HEK293 (cell line): ENCODE data around the gene TNS3.

Source experiments
- CTCF ChIP-seq: fragments of 450-650 bp; formaldehyde crosslinking; IDR thresholded peaks from 2 replicates; pipeline ENCODE4 v1.5.1; 2016; ENCODE audit warnings: missing biosample characterization, missing genetic modification characterization
- MYNN ChIP-seq: fragments of 450-650 bp; formaldehyde crosslinking; IDR thresholded peaks from 2 replicates; pipeline ENCODE4 v1.5.1; 2016; ENCODE audit warnings: missing biosample characterization, missing genetic modification characterization, borderline replicate concordance
- REST ChIP-seq: fragments of 450-650 bp; formaldehyde crosslinking; IDR thresholded peaks from 2 replicates; pipeline ENCODE4 v1.5.1; 2016; ENCODE audit warnings: missing biosample characterization, missing genetic modification characterization
- YY1 ChIP-seq: fragments of 450-650 bp; formaldehyde crosslinking; IDR thresholded peaks from 2 replicates; pipeline ENCODE4 v1.5.1; 2018; ENCODE audit warnings: missing biosample characterization, missing genetic modification characterization
- ZNF146 ChIP-seq: fragments of 450-650 bp; formaldehyde crosslinking; IDR thresholded peaks from 2 replicates; pipeline ENCODE4 v1.5.1; 2016; ENCODE audit warnings: missing biosample characterization, missing genetic modification characterization
- ZNF24 ChIP-seq: fragments of 450-650 bp; formaldehyde crosslinking; IDR thresholded peaks from 2 replicates; pipeline ENCODE4 v1.5.1; 2016; ENCODE audit warnings: missing biosample characterization, missing genetic modification characterization
- ZNF843 ChIP-seq: fragments of 450-650 bp; formaldehyde crosslinking; IDR thresholded peaks from 2 replicates; pipeline ENCODE4 v1.5.1; 2016; ENCODE audit warnings: missing biosample characterization, missing genetic modification characterization

- TF ChIP-seq ZNF146 (tag by site-specific recombination) (no peak), YY1 (no peak), ZNF24 (tag by site-specific recombination) (no peak), CTCF (tag by site-specific recombination) (no peak), ZNF843 (tag by site-specific recombination) (no peak), REST (no peak), MYNN (tag by site-specific recombination) (no peak)
Observed at GRCh38 chr7:47408675-47409074, 173.2 kb downstream of the TNS3 start.
